WERI-Rb-1 (cell line): ENCODE data around the gene DLL1.

ENCODE experiments used
- DNase-seq: peaks from one replicate; pipeline ENCODE4 v3.0.0-alpha.2; 2020
- H3K27ac ChIP-seq: fragments of 250-450 bp; sonication (Bioruptor Pico); 2 replicates; pipeline ENCODE4 v1.5.1; 2020; ENCODE audit warnings: mild to moderate bottlenecking, moderate library complexity
- H3K27me3 ChIP-seq: fragments of 250-450 bp; sonication (Bioruptor Pico); 2 replicates; pipeline ENCODE4 v1.5.1; 2021; ENCODE audit warnings: mild to moderate bottlenecking, low read depth, moderate library complexity; ENCODE audit not compliant: insufficient read depth, severe bottlenecking
- H3K36me3 ChIP-seq: fragments of 250-450 bp; sonication (Bioruptor Pico); 2 replicates; pipeline ENCODE4 v1.5.1; 2020; ENCODE audit warnings: mild to moderate bottlenecking, moderate library complexity
- H3K4me3 ChIP-seq: 2 replicates; pipeline ENCODE4 v1.5.1; 2011; ENCODE audit warnings: low read depth, mild to moderate bottlenecking, control low read depth, low read length
- H3K9me3 ChIP-seq: fragments of 250-450 bp; sonication (Bioruptor Pico); 2 replicates; pipeline ENCODE4 v1.5.1; 2021; ENCODE audit warnings: mild to moderate bottlenecking, moderate library complexity; ENCODE audit not compliant: severe bottlenecking
- TF ChIP-seq, protein P1 (sequence below): IDR thresholded peaks from 2 replicates; pipeline ENCODE4 v1.5.1; 2011; ENCODE audit warnings: low read depth, mild to moderate bottlenecking, control low read depth, inconsistent platforms, low read length

DLL1 gene

DNA sequence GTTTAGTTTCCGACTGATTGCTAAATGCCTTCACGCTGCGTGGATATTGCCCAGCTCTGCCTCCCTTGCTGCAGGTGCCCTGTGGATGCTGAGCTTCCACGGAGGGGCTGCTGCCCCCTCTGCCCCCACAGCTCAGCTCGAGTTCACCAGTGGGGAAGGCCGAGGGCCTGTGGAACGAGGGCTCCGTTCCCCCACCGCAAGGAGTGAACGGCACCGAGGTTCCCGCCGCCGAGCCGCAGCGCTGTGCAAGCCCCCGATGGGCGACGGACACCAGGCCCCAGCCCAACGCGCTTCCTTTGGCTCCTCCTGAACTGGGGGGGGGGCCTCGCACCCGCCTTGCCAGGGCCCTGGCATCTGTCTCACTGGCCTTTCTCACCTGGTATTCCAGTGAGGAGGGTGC, 17.7 kb downstream of the DLL1 start:
- H3K27ac ChIP-seq: no peak overlapping the region
- no peaks in the 10 kb centered on the region for H3K36me3 ChIP-seq
- TF ChIP-seq, protein P1, sequence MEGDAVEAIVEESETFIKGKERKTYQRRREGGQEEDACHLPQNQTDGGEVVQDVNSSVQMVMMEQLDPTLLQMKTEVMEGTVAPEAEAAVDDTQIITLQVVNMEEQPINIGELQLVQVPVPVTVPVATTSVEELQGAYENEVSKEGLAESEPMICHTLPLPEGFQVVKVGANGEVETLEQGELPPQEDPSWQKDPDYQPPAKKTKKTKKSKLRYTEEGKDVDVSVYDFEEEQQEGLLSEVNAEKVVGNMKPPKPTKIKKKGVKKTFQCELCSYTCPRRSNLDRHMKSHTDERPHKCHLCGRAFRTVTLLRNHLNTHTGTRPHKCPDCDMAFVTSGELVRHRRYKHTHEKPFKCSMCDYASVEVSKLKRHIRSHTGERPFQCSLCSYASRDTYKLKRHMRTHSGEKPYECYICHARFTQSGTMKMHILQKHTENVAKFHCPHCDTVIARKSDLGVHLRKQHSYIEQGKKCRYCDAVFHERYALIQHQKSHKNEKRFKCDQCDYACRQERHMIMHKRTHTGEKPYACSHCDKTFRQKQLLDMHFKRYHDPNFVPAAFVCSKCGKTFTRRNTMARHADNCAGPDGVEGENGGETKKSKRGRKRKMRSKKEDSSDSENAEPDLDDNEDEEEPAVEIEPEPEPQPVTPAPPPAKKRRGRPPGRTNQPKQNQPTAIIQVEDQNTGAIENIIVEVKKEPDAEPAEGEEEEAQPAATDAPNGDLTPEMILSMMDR: no peak
- no peak overlapping the region for H3K4me3 ChIP-seq
- H3K9me3 ChIP-seq: no peaks in the 10 kb centered on the region
- DNase-seq: no peak
- no peaks in the 10 kb centered on the region for H3K27me3 ChIP-seq

DNA sequence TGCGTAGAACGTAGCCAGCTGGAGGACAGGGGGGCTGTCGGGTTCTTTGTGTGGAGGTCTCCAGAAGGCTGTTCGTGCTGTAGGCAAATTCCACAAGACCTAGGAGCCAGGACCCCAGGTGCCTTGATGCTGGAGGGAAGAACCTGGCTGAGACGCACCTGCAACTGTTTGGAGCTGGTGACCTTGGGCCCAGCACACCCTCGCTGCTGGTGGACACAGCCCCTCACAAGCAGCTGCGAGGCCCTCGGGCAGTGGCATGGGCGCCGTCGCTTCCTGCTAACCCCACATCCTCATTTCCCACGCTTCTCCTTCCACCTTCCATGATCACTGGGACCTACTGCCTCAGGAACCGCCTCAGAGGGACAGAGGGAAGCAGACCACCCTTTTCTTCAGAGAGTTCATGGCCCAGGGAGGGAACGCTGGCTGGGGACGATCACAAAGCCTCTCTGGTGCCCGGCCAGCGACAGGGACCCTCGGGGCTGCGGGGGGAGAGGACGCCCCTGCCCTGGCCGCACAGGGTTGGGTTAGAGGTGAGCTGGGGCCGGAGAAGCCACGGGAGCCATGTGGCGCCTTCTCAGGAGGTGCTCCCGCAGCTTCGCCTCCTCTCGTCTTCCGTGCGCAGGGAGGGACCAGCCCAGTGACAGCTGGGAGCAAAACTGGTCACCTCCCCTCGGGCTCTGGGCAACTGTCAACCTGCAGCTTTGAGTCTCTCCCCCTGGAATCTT, 18.4 kb downstream of the DLL1 start:
- H3K36me3 ChIP-seq: no peaks in the 10 kb centered on the region
- no peak overlapping the region for H3K4me3 ChIP-seq
- DNase-seq: no peak
- H3K27ac ChIP-seq: no peak overlapping the region
- TF ChIP-seq, protein P1: no peak
- no peaks in the 10 kb centered on the region for H3K27me3 ChIP-seq
- no peaks in the 10 kb centered on the region for H3K9me3 ChIP-seq

DNA sequence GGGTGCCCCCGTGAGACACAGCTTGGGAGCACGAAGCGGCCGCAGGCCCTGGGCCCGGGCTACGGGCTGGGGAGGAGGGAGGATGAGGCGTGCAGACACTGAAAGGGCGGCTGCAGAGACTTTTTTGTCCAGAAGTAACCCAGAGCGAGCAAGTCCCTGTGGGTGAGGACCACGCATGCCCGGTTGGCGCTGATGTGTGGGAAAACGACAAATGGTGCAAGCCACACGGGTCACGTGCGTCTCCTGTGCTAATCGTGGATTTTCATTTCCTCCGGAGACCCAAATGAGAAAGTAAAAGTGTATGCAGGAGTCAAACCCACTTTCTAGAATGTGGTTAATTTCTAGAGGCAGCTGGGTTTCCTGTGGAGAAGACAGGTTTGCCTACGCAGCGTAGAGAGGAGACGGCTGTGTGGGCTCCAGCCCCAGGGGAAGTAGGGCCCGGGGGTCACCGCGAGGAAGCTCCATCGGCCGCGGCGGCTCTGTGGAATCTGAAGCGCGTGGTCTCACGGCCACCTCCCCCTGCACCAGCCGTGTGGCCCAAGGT, 19.0 kb downstream of the DLL1 start:
- DNase-seq: no peak
- Histone ChIP-seq H3K4me3 (no peak overlapping the region), H3K27me3 (no peaks in the 10 kb centered on the region), H3K27ac (no peak overlapping the region), H3K9me3 (no peaks in the 10 kb centered on the region), H3K36me3 (no peaks in the 10 kb centered on the region)
- TF ChIP-seq, protein P1: no peak

DNA sequence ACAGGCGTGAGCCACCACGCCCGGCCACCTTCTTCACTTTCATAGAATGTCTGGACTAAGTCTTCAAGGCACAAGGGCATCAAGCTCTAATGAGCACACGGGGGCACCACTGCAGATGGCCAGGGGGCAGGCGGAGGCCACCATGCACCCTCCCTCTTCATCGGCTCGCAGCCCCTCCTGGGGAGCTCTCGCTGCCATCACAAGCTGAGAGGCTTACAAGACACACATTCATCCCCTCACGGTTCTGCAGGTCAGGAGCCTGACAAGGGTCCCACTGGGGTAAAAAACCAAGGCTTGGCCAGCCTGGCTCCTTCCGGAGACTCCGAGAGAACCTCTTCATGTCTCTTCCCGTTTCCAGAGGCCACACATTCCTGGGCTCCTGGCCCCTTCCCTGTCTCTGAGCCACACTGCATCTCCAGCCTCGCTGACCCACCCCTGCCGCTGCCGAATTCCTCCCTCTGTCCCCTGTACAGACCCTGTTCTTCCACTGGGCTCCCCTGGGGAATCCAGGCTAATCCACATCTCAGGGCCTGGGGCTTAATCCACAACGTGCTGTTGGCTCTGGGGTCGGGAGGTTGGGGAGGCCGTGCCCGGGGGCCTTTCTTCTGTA, 19.8 kb downstream of the DLL1 start:
- TF ChIP-seq, protein P1: no peak
- Histone ChIP-seq H3K9me3 (no peaks in the 10 kb centered on the region), H3K27me3 (no peaks in the 10 kb centered on the region), H3K36me3 (no peaks in the 10 kb centered on the region), H3K27ac (no peak overlapping the region), H3K4me3 (no peak overlapping the region)
- no peak for DNase-seq

DNA sequence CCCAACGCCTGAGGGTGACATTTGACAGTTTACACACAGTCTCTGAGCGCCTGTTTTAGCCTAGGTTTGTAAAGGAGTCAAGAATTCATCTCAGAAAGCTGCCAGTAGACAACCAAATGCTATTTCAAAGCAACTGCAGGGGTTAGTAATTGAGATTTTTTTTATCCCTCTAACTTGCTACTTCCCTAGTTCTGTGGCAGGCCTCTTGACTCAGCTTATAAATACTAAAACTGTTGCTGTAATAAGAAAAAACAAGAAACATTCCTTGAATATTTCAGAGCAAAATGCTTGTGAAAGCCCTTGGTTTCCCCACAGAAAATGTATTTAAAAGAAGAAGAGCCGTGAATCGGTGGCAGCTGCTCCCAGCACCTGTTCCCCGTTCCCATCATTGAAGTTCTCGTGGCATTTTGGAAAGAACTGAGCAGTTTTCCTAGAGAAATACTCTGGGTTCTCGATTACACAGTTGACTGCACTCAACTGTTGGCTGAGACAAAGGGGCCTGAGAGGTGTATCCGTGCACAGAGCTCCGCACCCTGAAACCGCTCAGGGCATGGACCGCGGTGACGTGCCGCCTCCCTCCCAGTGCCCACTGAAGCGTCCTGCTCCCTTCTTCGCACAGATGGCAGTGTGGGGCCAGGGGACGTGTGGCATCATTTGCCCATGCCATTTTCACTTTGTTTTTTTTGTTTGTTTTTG, 20.9 kb downstream of the DLL1 start:
- Histone ChIP-seq H3K4me3 (no peak overlapping the region), H3K27ac (no peak overlapping the region), H3K36me3 (no peaks in the 10 kb centered on the region), H3K9me3 (no peaks in the 10 kb centered on the region), H3K27me3 (no peaks in the 10 kb centered on the region)
- TF ChIP-seq, protein P1: no peak
- DNase-seq: no peak
